HCT116 (cell line): ENCODE results near the gene OTUD7B. TPM values are rescaled to one million over a fixed set of nuclear protein-coding genes. Genes with fewer than 3 reads are reported as not detected.

ENCODE experiments used
- ATAC-seq: fragments of 200-7000 bp; cut with Tn5 transposase; 2 replicates; pipeline ENCODE4 v1.9.1; 2020; ENCODE audit warnings: mild to moderate bottlenecking, moderate library complexity
- BruUV-seq: library from RNA; stranded (reverse); fragments of 400-500 nt; replicated peaks from 2 replicates; lab custom pipeline; 2021; lab: Mats Ljungman, UMichigan
- CTCF ChIA-PET: fragments of 300-600 bp; sonication (Branson Sonifier 250); formaldehyde crosslinking; loops from one replicate; lab custom pipeline; 2021; ENCODE audit warnings: antibody characterized with exemption; lab: Charles Lee
- POLR2A ChIA-PET: fragments of 300-600, 350-600 bp; sonication (Branson Sonifier 250); formaldehyde crosslinking; loops from one replicate; lab custom pipeline; 2021; ENCODE audit warnings: antibody characterized with exemption; lab: Charles Lee
- RAD21 ChIA-PET, 2 experiments: fragments of 300-600 bp; sonication (Branson Sonifier 250); formaldehyde crosslinking; loops; one replicate each; lab custom pipeline; 2023; ENCODE audit warnings: low total read pairs in 2 of 2; ENCODE audit not compliant: uncharacterized antibody in 2 of 2, unreplicated experiment in 2 of 2, low non-redundant PET in 1 of 2; lab: Charles Lee
- DNase-seq: peaks from one replicate; pipeline ENCODE4 v3.0.0-alpha.2; 2010; ENCODE audit warnings: low read depth, low spot score
- H2AFZ ChIP-seq: fragments of 200-600 bp; shearing (Covaris generic), sonication (generic); 2 replicates; pipeline ENCODE4 v1.6.1; 2017; ENCODE audit warnings: low read depth, mixed run types, mixed read lengths, antibody characterized with exemption, low read length; ENCODE audit not compliant: poor library complexity, severe bottlenecking
- H3K27ac ChIP-seq: 2 replicates; pipeline ENCODE4 v1.5.1; 2012; ENCODE audit warnings: low read depth, low read length
- H3K27me3 ChIP-seq: fragments of 200-600 bp; sonication (generic); 2 replicates; pipeline ENCODE4 v1.6.1; 2016; ENCODE audit warnings: mixed run types, low read length, mixed read lengths; ENCODE audit not compliant: insufficient read depth
- H3K36me3 ChIP-seq, 2 experiments: fragments of 200-500 bp in 1 of 2; fragments of 200-600 bp in 1 of 2; sonication (Bioruptor generic) in 1 of 2; sonication (generic) in 1 of 2; 2 replicates each; pipeline versions ENCODE4 v1.5.1 to v1.6.1; 2014 to 2016; ENCODE audit warnings: low read length in 2 of 2, inconsistent platforms in 1 of 2, mixed read lengths in 1 of 2, mixed run types in 1 of 2; ENCODE audit not compliant: insufficient read depth in 2 of 2, control insufficient read depth in 1 of 2
- H3K4me1 ChIP-seq, 2 experiments: fragments of 200-600 bp in 1 of 2; sonication (generic) in 1 of 2; 2 replicates each; pipeline versions ENCODE4 v1.5.1 to v1.6.1; 2012 to 2017; ENCODE audit warnings: low read length in 2 of 2, inconsistent platforms in 1 of 2, mild to moderate bottlenecking in 1 of 2, mixed read lengths in 1 of 2, mixed run types in 1 of 2, moderate library complexity in 1 of 2; ENCODE audit not compliant: insufficient read depth in 2 of 2, control insufficient read depth in 1 of 2
- H3K4me2 ChIP-seq: fragments of 200-600 bp; sonication (generic); 2 replicates; pipeline ENCODE4 v1.6.1; 2017; ENCODE audit warnings: mixed run types, low read length, mixed read lengths
- H3K4me3 ChIP-seq, 2 experiments: fragments of 200-600 bp in 1 of 2; sonication (generic) in 1 of 2; replicated peaks in 1 of 2; 2 replicates each; pipeline ENCODE4 v1.5.1; 2011 to 2016; ENCODE audit warnings: low read length in 2 of 2, control low read depth in 1 of 2, low read depth in 1 of 2, mild to moderate bottlenecking in 1 of 2, mixed read lengths in 1 of 2, mixed run types in 1 of 2
- H3K79me2 ChIP-seq: fragments of 200-600 bp; sonication (generic); 2 replicates; pipeline ENCODE4 v1.6.1; 2017; ENCODE audit warnings: mild to moderate bottlenecking, mixed run types, low read length, moderate library complexity, mixed read lengths; ENCODE audit not compliant: insufficient read depth
- H3K9ac ChIP-seq: fragments of 200-600 bp; sonication (generic); 2 replicates; pipeline ENCODE4 v1.6.1; 2016; ENCODE audit warnings: low read length, mixed read lengths
- H3K9me2 ChIP-seq: fragments of 200-600 bp; sonication (generic), shearing (Covaris generic); 2 replicates; pipeline ENCODE4 v1.6.1; 2017; ENCODE audit warnings: mixed run types, mild to moderate bottlenecking, moderate library complexity; ENCODE audit not compliant: insufficient read depth
- H3K9me3 ChIP-seq, 2 experiments: fragments of 200-500 bp in 1 of 2; fragments of 200-600 bp in 1 of 2; sonication (Bioruptor generic) in 1 of 2; sonication (generic) in 1 of 2; 2 replicates each; pipeline ENCODE4 v1.6.1; 2014 to 2017; ENCODE audit warnings: low read length in 2 of 2, mixed read lengths in 2 of 2, inconsistent platforms in 1 of 2, low read depth in 1 of 2, mild to moderate bottlenecking in 1 of 2, mixed run types in 1 of 2, moderate library complexity in 1 of 2; ENCODE audit not compliant: control insufficient read depth in 1 of 2, insufficient read depth in 1 of 2
- H4K20me1 ChIP-seq: fragments of 200-600 bp; sonication (generic), shearing (Covaris generic); 2 replicates; pipeline ENCODE4 v1.6.1; 2017; ENCODE audit warnings: mixed run types, mild to moderate bottlenecking, moderate library complexity; ENCODE audit not compliant: insufficient read depth
- CBX3 ChIP-seq: IDR thresholded peaks from 2 replicates; pipeline ENCODE4 v1.6.1; 2012; ENCODE audit warnings: low read depth
- CEBPB ChIP-seq: IDR thresholded peaks from 2 replicates; pipeline ENCODE4 v1.6.1; 2012; ENCODE audit warnings: low read depth
- ELF1 ChIP-seq: IDR thresholded peaks from 2 replicates; pipeline ENCODE4 v1.6.1; 2012; ENCODE audit warnings: low read depth, borderline replicate concordance
- FOSL1 ChIP-seq: IDR thresholded peaks from 2 replicates; pipeline ENCODE4 v1.6.1; 2012; ENCODE audit warnings: low read depth
- JUND ChIP-seq: IDR thresholded peaks from 2 replicates; pipeline ENCODE4 v1.6.1; 2012
- SIN3A ChIP-seq: IDR thresholded peaks from 2 replicates; pipeline ENCODE4 v1.6.1; 2012; ENCODE audit warnings: low read depth
- SRF ChIP-seq: IDR thresholded peaks from 2 replicates; pipeline ENCODE4 v1.6.1; 2012; ENCODE audit warnings: low read depth
- TCF7L2 ChIP-seq: IDR thresholded peaks from 2 replicates; pipeline ENCODE4 v1.7.0; 2011; ENCODE audit warnings: borderline replicate concordance, inconsistent platforms; ENCODE audit not compliant: insufficient read depth, insufficient read length; ENCODE audit errors: extremely low read depth
- YY1 ChIP-seq: IDR thresholded peaks from 2 replicates; pipeline ENCODE4 v1.6.1; 2011; ENCODE audit warnings: low read length, low read depth, moderate library complexity, mild to moderate bottlenecking; ENCODE audit not compliant: insufficient replicate concordance; ENCODE audit errors: extremely low read depth
- ZFX ChIP-seq: fragments of 450-650 bp; IDR thresholded peaks from 2 replicates; pipeline ENCODE4 v1.6.1; 2017
- intact Hi-C: fragments of 100-400 bp; cut with micrococcal nuclease; formaldehyde crosslinking; loops from 2 replicates; pipeline ENCODE4 v1.10.0; 2022
- total RNA-seq: library from RNA; stranded (reverse); gene quantifications from one replicate; pipeline ENCODE4 v1.2.1, GENCODE V29; 2021; ENCODE audit not compliant: unreplicated experiment
- TF ChIP-seq, protein P1 (sequence below), 3 experiments: fragments of 200-600 bp in 1 of 3; sonication (generic) in 1 of 3; IDR thresholded peaks in 2 of 3; conservative IDR thresholded peaks in 1 of 3; 2 replicates each; pipeline ENCODE4 v1.5.1; 2012 to 2017; ENCODE audit warnings: low read depth in 2 of 3, low read length in 2 of 3, antibody characterized with exemption in 1 of 3, borderline replicate concordance in 1 of 3, control low read depth in 1 of 3, mild to moderate bottlenecking in 1 of 3, mixed read lengths in 1 of 3, mixed run types in 1 of 3, moderate library complexity in 1 of 3; ENCODE audit not compliant: insufficient read depth in 1 of 3
- TF ChIP-seq, protein P2 (sequence below): IDR thresholded peaks from 2 replicates; pipeline ENCODE4 v1.6.1; 2012; ENCODE audit warnings: low read depth

The OTUD7B gene
- total RNA-seq, 1 experiment from 2014 or later, result 23.7 TPM

DNA sequence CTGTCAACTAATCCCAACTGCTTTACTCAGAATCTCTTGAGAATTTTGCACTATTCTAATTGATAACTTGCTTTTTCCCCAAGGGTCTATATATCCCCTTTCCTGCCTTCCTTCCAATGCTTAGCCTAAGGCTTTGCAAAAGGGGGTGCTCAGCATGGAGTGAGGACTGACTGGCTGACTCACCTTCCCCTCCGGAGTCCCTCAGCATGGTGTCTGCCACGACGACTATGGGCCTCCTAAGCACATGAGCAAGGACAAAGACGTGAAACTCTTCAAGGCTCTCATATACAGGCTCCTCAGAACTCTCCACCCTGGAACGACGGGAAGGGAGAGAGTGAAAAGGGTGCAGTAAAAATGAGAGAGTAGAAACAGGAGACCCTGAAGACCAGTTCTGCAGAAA, 60.6 kb downstream of the OTUD7B start:
- CTCF ChIA-PET, result no interaction called here
- Histone ChIP-seq H2AFZ (no peak overlapping the region), H3K36me3 (peaks cover 0 to 9% of the 10 kb centered on the region in 2 experiments; a peak in 3 of 4 replicates), H3K27me3 (no peaks in the 10 kb centered on the region)
- no peak for TF ChIP-seq CEBPB
- TF ChIP-seq FOSL1, result no peak
- no peak for TF ChIP-seq ELF1
- no peak for TF ChIP-seq ZFX
- TF ChIP-seq YY1, result no peak
- no peak for TF ChIP-seq SRF
- TF ChIP-seq SIN3A, result no peak
- TF ChIP-seq, protein P1, sequence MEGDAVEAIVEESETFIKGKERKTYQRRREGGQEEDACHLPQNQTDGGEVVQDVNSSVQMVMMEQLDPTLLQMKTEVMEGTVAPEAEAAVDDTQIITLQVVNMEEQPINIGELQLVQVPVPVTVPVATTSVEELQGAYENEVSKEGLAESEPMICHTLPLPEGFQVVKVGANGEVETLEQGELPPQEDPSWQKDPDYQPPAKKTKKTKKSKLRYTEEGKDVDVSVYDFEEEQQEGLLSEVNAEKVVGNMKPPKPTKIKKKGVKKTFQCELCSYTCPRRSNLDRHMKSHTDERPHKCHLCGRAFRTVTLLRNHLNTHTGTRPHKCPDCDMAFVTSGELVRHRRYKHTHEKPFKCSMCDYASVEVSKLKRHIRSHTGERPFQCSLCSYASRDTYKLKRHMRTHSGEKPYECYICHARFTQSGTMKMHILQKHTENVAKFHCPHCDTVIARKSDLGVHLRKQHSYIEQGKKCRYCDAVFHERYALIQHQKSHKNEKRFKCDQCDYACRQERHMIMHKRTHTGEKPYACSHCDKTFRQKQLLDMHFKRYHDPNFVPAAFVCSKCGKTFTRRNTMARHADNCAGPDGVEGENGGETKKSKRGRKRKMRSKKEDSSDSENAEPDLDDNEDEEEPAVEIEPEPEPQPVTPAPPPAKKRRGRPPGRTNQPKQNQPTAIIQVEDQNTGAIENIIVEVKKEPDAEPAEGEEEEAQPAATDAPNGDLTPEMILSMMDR (IDR thresholded peaks at IDR 0.05 in 2 of 3, conservative IDR thresholded peaks at IDR 0.05 in 1 of 3; ENCODE audit: borderline replicate concordance in 1 of 3, insufficient read depth in 1 of 3, low read depth in 2 of 3, low read length in 2 of 3), result no peak
- no peak for TF ChIP-seq JUND
- no peak for TF ChIP-seq CBX3
- TF ChIP-seq, protein P2, sequence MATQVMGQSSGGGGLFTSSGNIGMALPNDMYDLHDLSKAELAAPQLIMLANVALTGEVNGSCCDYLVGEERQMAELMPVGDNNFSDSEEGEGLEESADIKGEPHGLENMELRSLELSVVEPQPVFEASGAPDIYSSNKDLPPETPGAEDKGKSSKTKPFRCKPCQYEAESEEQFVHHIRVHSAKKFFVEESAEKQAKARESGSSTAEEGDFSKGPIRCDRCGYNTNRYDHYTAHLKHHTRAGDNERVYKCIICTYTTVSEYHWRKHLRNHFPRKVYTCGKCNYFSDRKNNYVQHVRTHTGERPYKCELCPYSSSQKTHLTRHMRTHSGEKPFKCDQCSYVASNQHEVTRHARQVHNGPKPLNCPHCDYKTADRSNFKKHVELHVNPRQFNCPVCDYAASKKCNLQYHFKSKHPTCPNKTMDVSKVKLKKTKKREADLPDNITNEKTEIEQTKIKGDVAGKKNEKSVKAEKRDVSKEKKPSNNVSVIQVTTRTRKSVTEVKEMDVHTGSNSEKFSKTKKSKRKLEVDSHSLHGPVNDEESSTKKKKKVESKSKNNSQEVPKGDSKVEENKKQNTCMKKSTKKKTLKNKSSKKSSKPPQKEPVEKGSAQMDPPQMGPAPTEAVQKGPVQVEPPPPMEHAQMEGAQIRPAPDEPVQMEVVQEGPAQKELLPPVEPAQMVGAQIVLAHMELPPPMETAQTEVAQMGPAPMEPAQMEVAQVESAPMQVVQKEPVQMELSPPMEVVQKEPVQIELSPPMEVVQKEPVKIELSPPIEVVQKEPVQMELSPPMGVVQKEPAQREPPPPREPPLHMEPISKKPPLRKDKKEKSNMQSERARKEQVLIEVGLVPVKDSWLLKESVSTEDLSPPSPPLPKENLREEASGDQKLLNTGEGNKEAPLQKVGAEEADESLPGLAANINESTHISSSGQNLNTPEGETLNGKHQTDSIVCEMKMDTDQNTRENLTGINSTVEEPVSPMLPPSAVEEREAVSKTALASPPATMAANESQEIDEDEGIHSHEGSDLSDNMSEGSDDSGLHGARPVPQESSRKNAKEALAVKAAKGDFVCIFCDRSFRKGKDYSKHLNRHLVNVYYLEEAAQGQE, result no peak
- no peak for TF ChIP-seq TCF7L2
- TF ChIP-seq, all 23 proteins: peak for 0
- no peak overlapping the region for H3K4me3 ChIP-seq
- H3K79me2 ChIP-seq, result no peaks in the 10 kb centered on the region
- no peaks in the 10 kb centered on the region for H3K4me1 ChIP-seq
- H3K4me2 ChIP-seq, result no peak overlapping the region
- no peaks in the 10 kb centered on the region for H3K9me3 ChIP-seq
- no peak overlapping the region for H3K27ac ChIP-seq
- no TSS peak for BruUV-seq
- H3K9me2 ChIP-seq, result no peaks in the 10 kb centered on the region
- H4K20me1 ChIP-seq, result no peaks in the 10 kb centered on the region
- intact Hi-C loops, result no loop called here
- RAD21 ChIA-PET, result interaction anchor here in 1 of 2 experiments (1.1 kb wide), 1 partner anchor 39 kb away, joined by 3 read pairs; no protein-coding TSS in a partner anchor
- ATAC-seq (no peak), DNase-seq (no peak)
- no peak overlapping the region for H3K9ac ChIP-seq
- POLR2A ChIA-PET, result no interaction called here
